COLO829 (cell line): Measurements from ENCODE around the gene OSMR.

Source experiments
- DNase-seq: peaks from one replicate; pipeline ENCODE4 v3.0.0; 2012; ENCODE audit warnings: low spot score

Gene OSMR

GRCh38 chr5:38926121-38926520 is 80.3 kb downstream of the OSMR start:
- DNase-seq, result no peak

- DNase-seq, result no peak
These were observed 81.7 kb downstream of the OSMR start for GRCh38 chr5:38927470-38927869.

- DNase-seq, result no peak
These were observed 84.0 kb downstream of the OSMR start for GRCh38 chr5:38929838-38930237.

GRCh38 chr5:38931731-38932130 is 85.9 kb downstream of the OSMR start:
- no peak for DNase-seq

- DNase-seq, result no peak
These were observed 87.1 kb downstream of the OSMR start for GRCh38 chr5:38932854-38933408.

GRCh38 chr5:38935437-38935836 is 89.6 kb downstream of the OSMR start:
- DNase-seq, result no peak

- DNase-seq, result no peak
These were observed 90.5 kb downstream of the OSMR start for GRCh38 chr5:38936269-38936668.

GRCh38 chr5:38938424-38938823 is 92.6 kb downstream of the OSMR start:
- DNase-seq, result no peak

GRCh38 chr5:38938973-38939372 is 93.2 kb downstream of the OSMR start:
- no peak for DNase-seq

- no peak for DNase-seq
These were observed 94.5 kb downstream of the OSMR start for GRCh38 chr5:38940230-38940858.

GRCh38 chr5:38941912-38942311 is 96.1 kb downstream of the OSMR start:
- no peak for DNase-seq

- DNase-seq, result no peak
These were observed 98.5 kb downstream of the OSMR start for GRCh38 chr5:38944282-38944681.

- no peak for DNase-seq
These were observed 102.7 kb downstream of the OSMR start for GRCh38 chr5:38948501-38948900.

GRCh38 chr5:38953426-38954012 is 107.7 kb downstream of the OSMR start:
- DNase-seq, result no peak

GRCh38 chr5:38961691-38962090 is 115.9 kb downstream of the OSMR start:
- DNase-seq, result no peak

- DNase-seq, result no peak
These were observed 122.9 kb downstream of the OSMR start for GRCh38 chr5:38968665-38969064.

- DNase-seq, result no peak
These were observed 132.2 kb downstream of the OSMR start for GRCh38 chr5:38978036-38978435.

- no peak for DNase-seq
These were observed 133.7 kb downstream of the OSMR start for GRCh38 chr5:38979535-38979934.
